A673 (cell line): ENCODE data around the gene EFCAB11. TPM values are rescaled to one million over a fixed set of nuclear protein-coding genes. Genes with fewer than 3 reads are reported as not detected.

Experiments used
- BruUV-seq: library from RNA; stranded (reverse); fragments of 400-500 nt; replicated peaks from 2 replicates; lab custom pipeline; 2021; lab: Mats Ljungman, UMichigan
- CTCF ChIA-PET: fragments of 300-600 bp; sonication (Branson Sonifier 250); formaldehyde crosslinking; loops from one replicate; lab custom pipeline; 2022; ENCODE audit warnings: antibody characterized with exemption; lab: Charles Lee
- POLR2A ChIA-PET: fragments of 300-600 bp; sonication (Branson Sonifier 250); formaldehyde crosslinking; loops from one replicate; lab custom pipeline; 2022; ENCODE audit warnings: antibody characterized with exemption; ENCODE audit not compliant: low non-redundant PET; lab: Charles Lee
- DNase-seq: peaks from one replicate; pipeline ENCODE4 v3.0.0-alpha.2; 2015; ENCODE audit warnings: low spot score
- H3K27ac ChIP-seq: fragments of 200-600 bp; sonication (generic); 2 replicates; pipeline ENCODE4 v1.5.1; 2016; ENCODE audit warnings: mixed run types, low read depth, mild to moderate bottlenecking, mixed read lengths, antibody characterized with exemption, low read length; ENCODE audit not compliant: poor library complexity, severe bottlenecking
- H3K27me3 ChIP-seq: fragments of 200-600 bp; sonication (generic); replicated peaks from 2 replicates; pipeline ENCODE4 v1.6.1; 2017; ENCODE audit warnings: mixed run types, low read depth, mild to moderate bottlenecking, mixed read lengths, antibody characterized with exemption, low read length; ENCODE audit not compliant: insufficient read depth, poor library complexity
- H3K36me3 ChIP-seq: fragments of 200-600 bp; sonication (generic); 2 replicates; pipeline ENCODE4 v1.6.1; 2016; ENCODE audit warnings: mixed run types, mild to moderate bottlenecking, mixed read lengths, antibody characterized with exemption, low read length; ENCODE audit not compliant: insufficient read depth, poor library complexity, severe bottlenecking
- H3K4me1 ChIP-seq: fragments of 200-600 bp; sonication (generic); 2 replicates; pipeline ENCODE4 v1.6.1; 2017; ENCODE audit warnings: mixed run types, mild to moderate bottlenecking, mixed read lengths, antibody characterized with exemption, low read length; ENCODE audit not compliant: insufficient read depth, poor library complexity, severe bottlenecking
- H3K4me3 ChIP-seq: fragments of 200-600 bp; sonication (generic); 2 replicates; pipeline ENCODE4 v1.5.1; 2016; ENCODE audit warnings: low read depth, mixed run types, mild to moderate bottlenecking, mixed read lengths, low read length; ENCODE audit not compliant: poor library complexity, severe bottlenecking
- H3K9me3 ChIP-seq: fragments of 200-600 bp; sonication (generic); 2 replicates; pipeline ENCODE4 v1.6.1; 2016; ENCODE audit warnings: mixed run types, low read depth, mild to moderate bottlenecking, mixed read lengths, antibody characterized with exemption, low read length; ENCODE audit not compliant: poor library complexity, severe bottlenecking
- CTCF ChIP-seq: fragments of 300-800, 200-600 bp; sonication (generic); conservative IDR thresholded peaks from 2 replicates; pipeline ENCODE4 v1.5.1; 2017; ENCODE audit warnings: low read depth, mild to moderate bottlenecking, antibody characterized with exemption, low read length, moderate library complexity, mixed read lengths
- EZH2 ChIP-seq: fragments of 200-600 bp; sonication (generic); IDR thresholded peaks from 2 replicates; pipeline ENCODE4 v1.6.1; 2017; ENCODE audit warnings: borderline replicate concordance, low read depth, mild to moderate bottlenecking, mixed read lengths, antibody characterized with exemption, low read length; ENCODE audit not compliant: poor library complexity, severe bottlenecking
- intact Hi-C: fragments of 100-400 bp; cut with micrococcal nuclease; formaldehyde crosslinking; loops from one replicate; pipeline ENCODE4 v1.10.0; 2022; ENCODE audit not compliant: unreplicated experiment
- total RNA-seq: library from RNA; stranded (reverse); gene quantifications from 2 replicates; pipeline ENCODE4 v1.2.3, GENCODE V29; 2021

Gene EFCAB11
- total RNA-seq, 1 experiment from 2014 or later = 8.4 TPM

GRCh38 chr14:89765346-89765745, 189.2 kb downstream of the EFCAB11 start:
- BruUV-seq = no TSS peak
- Histone ChIP-seq H3K4me3 (no peak overlapping the region), H3K9me3 (no peaks in the 10 kb centered on the region), H3K27ac (no peak overlapping the region), H3K36me3 (no peaks in the 10 kb centered on the region), H3K27me3 (no peaks in the 10 kb centered on the region), H3K4me1 (no peaks in the 10 kb centered on the region)
- POLR2A ChIA-PET = no interaction called here
- intact Hi-C loops = loop anchor here (5.0 kb wide), 1 partner anchor 723 kb away; no protein-coding TSS in a partner anchor
- no peak for TF ChIP-seq EZH2
- no peak for TF ChIP-seq CTCF
- CTCF ChIA-PET = no interaction called here
- no peak for DNase-seq

- Histone ChIP-seq H3K4me3 (no peak overlapping the region), H3K4me1 (no peaks in the 10 kb centered on the region), H3K27ac (no peak overlapping the region), H3K9me3 (no peaks in the 10 kb centered on the region), H3K27me3 (no peaks in the 10 kb centered on the region), H3K36me3 (no peaks in the 10 kb centered on the region)
- ChIA-PET POLR2A (no interaction called here), CTCF (no interaction called here)
- no peak for TF ChIP-seq CTCF
- TF ChIP-seq EZH2 = no peak
- no TSS peak for BruUV-seq
- intact Hi-C loops = no loop called here
- DNase-seq = no peak
Measured at GRCh38 chr14:89760086-89760485, 194.4 kb downstream of the EFCAB11 start.

- Histone ChIP-seq H3K27ac (no peak overlapping the region), H3K4me3 (no peak overlapping the region), H3K9me3 (no peaks in the 10 kb centered on the region), H3K4me1 (no peaks in the 10 kb centered on the region), H3K27me3 (no peaks in the 10 kb centered on the region), H3K36me3 (no peaks in the 10 kb centered on the region)
- TF ChIP-seq CTCF (no peak), EZH2 (no peak)
- no peak for DNase-seq
- ChIA-PET POLR2A (no interaction called here), CTCF (no interaction called here)
- BruUV-seq = no TSS peak
- intact Hi-C loops = no loop called here
Measured at GRCh38 chr14:89757313-89757939, 197.1 kb downstream of the EFCAB11 start.
